Transverse colon (tissue), 3 donors: ENCODE measurements around the gene ARCN1.

Experiments used
- EP300 ChIP-seq: sonication (generic); formaldehyde crosslinking; IDR thresholded peaks from one replicate; pipeline ENCODE4 v1.6.1; 2017; ENCODE audit warnings: antibody characterized with exemption, low read depth
- POLR2A ChIP-seq: fragments of 450-650 bp; IDR thresholded peaks from one replicate; pipeline ENCODE4 v1.6.1; 2016; ENCODE audit warnings: antibody characterized with exemption, mild to moderate bottlenecking, moderate library complexity
- TF ChIP-seq, protein P1 (sequence below), 5 experiments: fragments of 200-600 bp in 3 of 5; fragments of 450-650 bp in 2 of 5; sonication (generic) in 3 of 5; IDR thresholded peaks; 1 replicate in 2 of 5; 2 replicates in 3 of 5; pipeline ENCODE4 v1.5.1; 2016 to 2017; ENCODE audit warnings: antibody characterized with exemption in 5 of 5, inconsistent platforms in 3 of 5, mild to moderate bottlenecking in 2 of 5, moderate library complexity in 1 of 5

DNA sequence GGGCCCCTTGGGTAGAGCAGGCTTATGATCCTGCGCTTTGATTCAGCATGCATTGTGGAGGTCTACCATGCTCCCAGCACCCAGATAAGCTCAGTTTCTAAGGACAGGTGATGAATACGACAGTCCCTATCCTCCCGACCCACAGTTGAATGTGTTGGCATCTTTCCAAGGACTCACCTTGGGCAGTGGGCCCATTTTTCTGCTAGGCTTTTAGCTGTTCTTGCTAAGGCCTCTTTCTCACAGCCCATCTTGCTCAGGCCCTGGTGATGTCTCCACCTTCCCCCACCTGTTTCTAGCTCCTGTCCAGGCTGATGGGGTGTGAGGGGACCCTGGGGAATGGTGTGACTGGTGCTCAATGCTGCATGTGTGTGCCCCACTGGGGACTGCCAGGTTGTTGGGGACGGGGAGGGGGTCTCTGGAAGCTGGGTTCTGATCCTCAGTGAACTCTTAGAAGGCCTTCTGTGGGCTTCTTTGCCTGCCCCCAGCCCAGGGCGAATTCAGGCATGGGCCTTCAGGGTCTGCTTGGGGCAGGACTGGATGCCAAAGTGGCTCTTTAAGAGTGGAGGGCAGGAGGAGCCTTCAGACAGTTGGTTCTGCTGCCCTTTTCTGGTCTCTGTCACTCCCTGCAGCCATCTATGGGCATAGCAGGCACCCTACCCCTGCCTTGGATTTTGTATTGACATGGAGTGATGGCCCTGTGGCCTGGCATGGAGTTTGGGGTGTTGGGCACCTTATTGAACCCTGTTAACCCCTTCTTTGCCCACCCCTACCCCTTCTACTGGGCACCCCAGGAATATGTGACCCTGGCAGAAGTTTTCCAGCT lies 68.3 kb downstream of the ARCN1 start:
- TF ChIP-seq, protein P1, sequence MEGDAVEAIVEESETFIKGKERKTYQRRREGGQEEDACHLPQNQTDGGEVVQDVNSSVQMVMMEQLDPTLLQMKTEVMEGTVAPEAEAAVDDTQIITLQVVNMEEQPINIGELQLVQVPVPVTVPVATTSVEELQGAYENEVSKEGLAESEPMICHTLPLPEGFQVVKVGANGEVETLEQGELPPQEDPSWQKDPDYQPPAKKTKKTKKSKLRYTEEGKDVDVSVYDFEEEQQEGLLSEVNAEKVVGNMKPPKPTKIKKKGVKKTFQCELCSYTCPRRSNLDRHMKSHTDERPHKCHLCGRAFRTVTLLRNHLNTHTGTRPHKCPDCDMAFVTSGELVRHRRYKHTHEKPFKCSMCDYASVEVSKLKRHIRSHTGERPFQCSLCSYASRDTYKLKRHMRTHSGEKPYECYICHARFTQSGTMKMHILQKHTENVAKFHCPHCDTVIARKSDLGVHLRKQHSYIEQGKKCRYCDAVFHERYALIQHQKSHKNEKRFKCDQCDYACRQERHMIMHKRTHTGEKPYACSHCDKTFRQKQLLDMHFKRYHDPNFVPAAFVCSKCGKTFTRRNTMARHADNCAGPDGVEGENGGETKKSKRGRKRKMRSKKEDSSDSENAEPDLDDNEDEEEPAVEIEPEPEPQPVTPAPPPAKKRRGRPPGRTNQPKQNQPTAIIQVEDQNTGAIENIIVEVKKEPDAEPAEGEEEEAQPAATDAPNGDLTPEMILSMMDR (IDR thresholded peaks at IDR 0.05) = peak in 4 of 5 experiments; percentile 22 to 31 (median 30)
- TF ChIP-seq EP300 = no peak
- no peak for TF ChIP-seq POLR2A
